Epidermal melanocyte (primary cell): Measurements from ENCODE around the gene PLAGL1.

Experiments
- DNase-seq: peaks from one replicate; pipeline ENCODE4 v3.0.0; 2011; ENCODE audit warnings: low spot score; ENCODE audit not compliant: insufficient read length

Gene PLAGL1

GRCh38 chr6:143966312-143966711, 41.7 kb downstream of the PLAGL1 start:
- DNase-seq: no peak

DNA sequence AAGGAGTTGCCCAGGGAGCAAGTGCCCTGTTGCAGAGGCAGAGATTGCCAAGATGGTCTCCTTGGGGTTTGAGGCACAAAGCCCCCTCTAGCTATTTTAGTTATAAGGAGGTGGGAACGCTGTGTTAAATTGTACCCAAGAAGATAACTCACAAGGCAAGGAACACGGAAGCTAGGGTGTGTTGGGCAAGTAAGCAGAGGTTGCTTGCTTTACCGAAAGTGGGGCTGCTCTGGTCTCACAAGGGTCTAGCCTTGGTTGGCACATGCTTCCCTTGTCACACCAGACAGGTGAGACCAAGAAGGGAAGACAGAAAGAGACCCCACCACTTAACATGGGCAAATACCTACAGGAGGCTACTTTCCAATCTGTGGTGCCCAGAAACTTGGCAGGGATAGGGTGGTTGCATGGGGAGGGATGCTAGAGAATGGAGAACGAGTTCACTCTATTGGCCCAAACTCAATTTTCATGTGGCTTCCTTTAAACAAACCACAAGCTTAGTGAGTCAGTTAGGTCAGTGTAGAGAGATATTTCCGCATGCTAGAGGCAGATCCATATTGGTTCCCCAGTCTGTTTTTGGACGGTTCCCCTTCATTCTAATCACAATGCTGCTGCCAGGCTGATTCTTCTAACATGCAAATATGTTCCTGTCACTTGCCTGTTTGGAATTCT, 42.4 kb downstream of the PLAGL1 start:
- DNase-seq: no peak

- DNase-seq: no peak
Measured at GRCh38 chr6:143964674-143965081, 43.4 kb downstream of the PLAGL1 start.

- DNase-seq: no peak
Measured at GRCh38 chr6:143963158-143963919, 44.7 kb downstream of the PLAGL1 start.

DNA sequence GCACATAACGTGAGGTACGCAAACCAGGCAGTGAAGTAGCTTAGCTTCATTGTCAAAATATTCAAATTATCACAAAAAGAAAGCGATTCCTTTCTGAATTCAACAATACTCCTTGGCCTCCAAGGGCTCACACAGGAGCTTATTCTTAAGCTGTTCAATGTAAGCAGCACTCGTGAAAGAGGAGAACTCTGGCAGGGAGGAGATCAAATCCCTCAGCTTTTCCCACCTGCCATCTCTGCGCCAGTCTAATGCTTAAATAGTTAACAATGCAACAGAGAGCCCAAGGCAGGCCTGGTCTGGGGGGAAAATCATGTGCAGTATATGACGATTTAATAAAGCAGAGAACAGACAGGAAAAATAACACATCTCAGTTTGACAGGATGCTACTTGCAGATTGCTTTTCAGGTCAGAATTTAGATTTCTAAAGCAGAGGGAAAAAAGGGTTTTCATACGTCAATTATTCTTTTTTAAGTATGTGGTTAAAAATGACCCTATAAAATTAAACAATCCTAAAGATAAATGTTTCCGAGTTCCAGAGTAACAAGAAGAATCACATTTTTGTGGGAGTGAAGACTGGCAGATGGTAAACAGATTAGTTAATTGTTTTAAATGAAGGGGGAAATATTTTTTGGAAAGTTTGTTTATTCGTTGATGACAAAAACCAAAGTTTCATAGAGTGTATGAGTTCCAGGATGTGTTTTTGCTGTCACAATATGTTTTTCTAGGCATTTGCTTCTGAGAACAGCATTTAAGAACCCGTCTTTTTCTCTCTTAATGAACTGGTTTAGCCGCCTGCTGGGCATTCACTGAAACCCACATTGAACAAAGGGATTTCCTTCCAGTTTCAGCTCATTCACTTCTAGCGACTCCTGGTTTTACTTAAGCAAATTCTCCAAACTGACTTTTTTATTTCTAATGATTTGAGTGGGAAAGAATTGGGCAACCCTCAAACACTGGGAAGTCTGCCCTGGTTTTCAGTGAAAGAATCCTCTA, 45.9 kb downstream of the PLAGL1 start:
- DNase-seq: peak; percentile 45

GRCh38 chr6:143961066-143961465, 47.0 kb downstream of the PLAGL1 start:
- DNase-seq: no peak

DNA sequence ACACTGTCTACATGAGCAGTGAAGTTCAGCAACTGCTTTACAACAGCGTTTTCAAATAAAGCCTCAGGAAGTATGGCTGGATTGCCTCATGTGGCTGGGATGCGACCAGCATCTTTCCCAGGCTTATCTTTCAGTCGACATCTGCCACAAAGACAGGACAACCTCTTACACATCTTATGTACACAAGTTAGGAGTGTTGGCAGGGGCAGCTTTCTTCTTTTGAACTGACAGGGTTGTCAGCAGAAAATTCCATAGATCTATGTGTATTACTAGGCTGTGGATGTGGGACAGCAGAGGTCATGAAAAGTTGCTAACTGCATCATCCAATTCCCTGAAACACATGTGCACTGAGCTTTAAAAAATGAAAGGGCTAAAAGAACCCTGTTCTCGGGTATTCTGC, 48.1 kb downstream of the PLAGL1 start:
- DNase-seq: no peak

DNA sequence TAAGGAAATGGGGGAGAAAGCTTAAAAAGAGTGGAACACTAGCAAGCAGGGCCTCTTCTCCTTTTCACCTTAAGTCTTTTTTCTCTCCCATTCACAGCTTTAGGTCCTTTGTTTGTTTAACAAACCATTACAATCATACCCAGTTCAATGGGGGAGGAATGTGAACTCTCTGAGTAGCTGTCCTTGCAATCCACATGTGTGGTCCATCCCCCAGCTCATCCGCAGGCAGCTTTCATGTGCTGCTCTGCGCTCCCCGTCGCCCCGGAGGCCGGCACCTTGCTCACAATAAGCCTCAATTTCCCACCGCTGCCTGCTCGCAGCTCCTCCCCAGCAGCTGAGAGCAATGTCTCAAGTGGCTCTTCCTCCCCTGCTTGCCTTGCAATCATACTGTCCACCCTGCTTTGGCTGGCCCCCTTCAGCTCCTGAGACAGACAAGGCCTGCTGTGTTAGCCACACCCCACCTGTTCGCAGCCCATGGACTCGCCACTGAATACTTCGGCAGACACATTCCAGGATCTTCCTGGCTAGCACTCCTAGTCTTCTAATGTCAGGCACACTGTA, 49.1 kb downstream of the PLAGL1 start:
- DNase-seq: no peak

- no peak for DNase-seq
Measured at GRCh38 chr6:143957679-143958274, 50.3 kb downstream of the PLAGL1 start.

- DNase-seq: no peak
Measured at GRCh38 chr6:143955971-143956370, 52.1 kb downstream of the PLAGL1 start.

- no peak for DNase-seq
Measured at GRCh38 chr6:143953922-143954321, 54.1 kb downstream of the PLAGL1 start.

GRCh38 chr6:143952947-143953701, 54.9 kb downstream of the PLAGL1 start:
- no peak for DNase-seq

GRCh38 chr6:143952060-143952778, 55.8 kb downstream of the PLAGL1 start:
- no peak for DNase-seq

DNA sequence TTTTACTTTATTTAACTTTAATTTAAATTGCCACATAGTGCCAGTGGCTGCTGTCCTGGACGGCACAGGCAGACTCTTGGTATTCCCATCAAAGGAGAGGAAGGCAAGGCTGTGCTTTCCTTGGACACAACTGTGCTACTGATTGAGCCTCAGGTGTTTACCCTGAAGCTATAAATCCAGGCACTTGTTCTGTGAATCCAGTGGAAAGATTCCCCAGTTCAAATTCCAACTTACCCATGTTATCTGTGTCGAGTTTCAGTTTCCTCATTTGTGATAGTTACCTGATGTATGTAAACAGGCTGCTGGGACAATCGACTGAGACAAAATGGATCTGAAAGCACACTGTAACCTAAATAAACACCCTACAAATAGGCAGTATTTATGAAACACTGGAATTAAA, 57.2 kb downstream of the PLAGL1 start:
- no peak for DNase-seq

GRCh38 chr6:143949962-143950361, 58.1 kb downstream of the PLAGL1 start:
- no peak for DNase-seq

DNA sequence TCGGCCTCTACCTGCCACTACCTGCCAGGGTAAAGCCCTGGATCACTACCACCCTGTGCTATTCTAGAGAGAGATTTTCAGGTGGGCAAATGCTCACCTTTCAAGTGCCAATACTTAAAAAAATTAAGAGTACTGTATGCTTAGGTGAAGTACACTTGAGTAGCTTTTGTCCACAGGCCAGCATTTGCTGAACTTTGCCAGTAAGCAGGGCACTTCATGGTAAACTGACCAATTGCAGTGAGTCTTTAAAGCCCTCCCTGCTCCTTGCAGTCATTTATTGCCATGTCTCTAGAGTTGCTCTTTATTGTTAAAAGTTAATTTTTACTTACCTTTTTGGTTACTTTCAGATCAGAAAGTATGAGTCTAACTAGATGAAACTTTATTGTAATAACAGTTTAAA, 58.5 kb downstream of the PLAGL1 start:
- no peak for DNase-seq

DNA sequence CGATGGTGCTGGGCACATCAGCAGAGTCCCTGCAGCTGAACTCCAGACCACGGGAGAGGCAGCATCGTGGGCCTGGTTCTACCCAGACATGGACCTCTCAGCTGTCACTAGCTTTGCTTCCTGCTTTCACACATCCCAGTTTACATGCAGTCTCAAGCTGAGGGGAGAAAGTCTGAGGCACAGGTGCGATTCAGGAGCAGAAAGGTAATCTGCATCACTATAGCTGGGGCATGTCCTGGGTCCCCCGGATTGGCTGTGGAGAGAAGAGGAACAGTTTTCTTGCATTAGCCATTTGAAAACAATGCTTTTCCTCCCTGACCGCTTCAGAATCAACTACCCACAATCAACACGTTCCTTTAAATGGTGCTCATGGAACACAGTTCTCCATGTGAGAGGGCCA, 59.9 kb downstream of the PLAGL1 start:
- no peak for DNase-seq

DNA sequence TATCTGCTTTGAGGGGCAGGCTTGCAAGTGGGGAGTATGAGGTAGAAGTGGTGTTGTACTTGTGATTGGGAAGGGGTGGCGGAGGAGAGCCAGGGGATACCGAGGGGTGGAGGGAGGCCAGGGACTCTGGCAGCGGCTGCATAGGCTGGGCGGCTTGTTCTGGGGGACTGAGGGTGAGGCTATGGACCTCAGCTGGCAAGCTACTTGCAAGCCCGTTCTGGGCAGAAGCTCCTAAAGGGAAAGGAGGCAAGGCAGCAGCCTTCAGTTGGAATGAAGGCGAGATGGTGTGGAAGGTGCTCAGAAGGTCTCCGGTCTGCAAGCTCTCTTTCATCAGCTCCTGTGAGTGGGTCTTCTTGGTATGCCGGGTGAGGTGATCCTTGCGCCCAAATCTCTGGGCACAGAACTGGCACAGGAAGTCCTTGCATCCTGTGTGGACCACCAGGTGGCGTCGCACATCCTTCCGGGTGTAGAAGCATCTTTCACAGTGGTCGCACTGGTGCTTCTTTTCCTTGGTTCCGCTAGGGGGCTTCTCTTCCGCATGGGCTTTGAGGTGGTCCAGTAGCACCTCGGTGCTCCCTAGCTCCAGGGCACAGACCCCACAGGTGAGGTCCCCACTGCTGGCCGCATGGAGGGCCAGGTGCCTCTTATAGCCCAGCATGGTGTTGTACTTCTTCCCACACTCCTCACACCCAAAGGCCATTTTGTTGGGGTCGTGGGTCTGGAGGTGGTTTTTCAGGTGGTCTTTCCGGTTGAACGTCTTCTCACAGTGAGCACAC, 66.0 kb downstream of the PLAGL1 start:
- DNase-seq: no peak

DNA sequence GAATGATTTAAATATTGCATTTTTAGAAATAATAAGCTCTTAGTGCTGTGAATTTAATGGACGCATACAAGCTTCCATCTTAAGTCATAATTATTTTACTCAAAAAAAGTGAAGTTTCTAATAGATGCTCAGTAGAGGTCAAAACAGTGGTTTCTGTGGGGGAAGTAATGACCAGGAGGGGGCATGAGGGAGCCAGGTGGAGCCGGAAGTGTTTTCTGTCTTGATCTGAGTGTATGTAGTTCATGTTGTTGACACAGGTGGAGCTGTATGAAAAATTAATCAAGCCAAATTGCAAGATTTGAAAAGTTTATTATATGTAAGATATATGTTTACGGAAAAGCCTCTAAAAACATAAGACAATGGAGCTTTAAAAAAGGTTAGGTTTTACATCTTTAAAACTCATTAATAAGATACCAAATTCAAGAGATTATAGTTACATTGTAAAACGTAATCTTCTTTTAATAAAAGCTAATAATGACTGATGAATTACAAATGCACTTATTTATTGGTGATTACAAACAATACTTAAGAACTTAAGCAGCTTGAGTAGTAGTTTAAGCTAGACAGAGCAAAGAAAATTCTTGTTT, 68.0 kb downstream of the PLAGL1 start:
- DNase-seq: no peak
